Activated B cell treated with CpG ODN at 0.5 μM for 24 hours (primary cell): ENCODE measurements around the gene CYP17A1. TPM values are rescaled to one million over a fixed set of nuclear protein-coding genes. Genes with fewer than 3 reads are reported as not detected.
"Not testable (repeated sequence)": the region's sequence is repeated elsewhere in the genome, so short reads cannot be mapped to it uniquely, and the experiment has no call there.

ENCODE experiments used
- ATAC-seq: fragments of 200-7000 bp; cut with Tn5 transposase; one replicate; pipeline ENCODE4 v1.10.0; 2021; ENCODE audit warnings: low read depth, mild to moderate bottlenecking, moderate library complexity
- CTCF ChIA-PET: fragments of 350-600 bp; sonication (Branson Sonifier 250); formaldehyde crosslinking; loops from one replicate; lab custom pipeline; 2021; ENCODE audit warnings: antibody characterized with exemption; lab: Charles Lee
- POLR2A ChIA-PET: fragments of 350-600 bp; sonication (Branson Sonifier 250); formaldehyde crosslinking; loops from one replicate; lab custom pipeline; 2021; ENCODE audit warnings: antibody characterized with exemption; lab: Charles Lee
- DNase-seq: peaks from one replicate; pipeline ENCODE4 v3.0.0; 2022
- H3K27ac Mint-ChIP-seq: one replicate; pipeline ENCODE4 v1.8.0; 2020; ENCODE audit warnings: mixed read lengths
- H3K27me3 Mint-ChIP-seq: one replicate; pipeline ENCODE4 v1.8.0; 2021; ENCODE audit warnings: mixed read lengths
- H3K36me3 Mint-ChIP-seq: one replicate; pipeline ENCODE4 v1.8.0; 2021; ENCODE audit warnings: low read depth, mixed read lengths
- H3K4me1 Mint-ChIP-seq: one replicate; pipeline ENCODE4 v1.8.0; 2021; ENCODE audit warnings: mixed read lengths
- H3K4me3 Mint-ChIP-seq: one replicate; pipeline ENCODE4 v1.8.0; 2020; ENCODE audit warnings: mild to moderate bottlenecking, mixed read lengths
- H3K9me3 Mint-ChIP-seq: one replicate; pipeline ENCODE4 v1.8.0; 2020; ENCODE audit warnings: mixed read lengths
- intact Hi-C: fragments of 100-400 bp; cut with micrococcal nuclease; formaldehyde crosslinking; loops from one replicate; pipeline ENCODE4 v1.15.1; 2024
- total RNA-seq: library from RNA; stranded (reverse); gene quantifications from 2 replicates; pipeline ENCODE4 v1.2.3, GENCODE V29; 2022
- TF ChIP-seq, protein P1 (sequence below): fragments of 200-600 bp; IDR thresholded peaks from one replicate; pipeline ENCODE4 v1.8.0; 2022; ENCODE audit warnings: antibody characterized with exemption, mild to moderate bottlenecking

CYP17A1 gene
- total RNA-seq, 1 donor from 2014 or later, result not detected

DNA sequence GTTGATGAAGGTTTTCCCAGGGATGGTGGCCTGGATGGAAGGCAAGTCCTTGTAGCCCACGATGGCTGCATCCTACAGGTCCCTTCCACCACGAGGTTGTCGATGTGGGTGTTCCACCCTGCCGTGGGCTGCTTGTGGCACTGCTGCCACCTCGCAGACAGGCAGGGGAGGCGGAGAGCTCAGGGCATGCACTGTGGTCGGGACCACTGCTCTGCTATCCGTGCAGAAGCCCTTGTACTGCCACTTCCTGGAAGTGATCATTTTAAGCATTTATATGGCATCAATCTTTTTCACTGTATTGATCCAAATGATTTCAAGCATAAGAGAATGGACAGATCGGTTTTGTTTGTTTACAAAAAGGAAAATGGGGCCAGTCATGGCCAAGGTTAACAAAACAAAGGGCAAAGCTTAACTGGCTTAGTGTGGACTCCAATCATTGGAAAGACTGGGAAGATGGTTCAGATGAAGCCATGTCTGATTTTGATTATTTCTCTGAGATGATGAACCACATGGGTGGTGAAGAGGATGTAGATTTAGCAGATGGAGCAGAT lies 8.2 kb upstream of the CYP17A1 start:
- intact Hi-C loops, result no loop called here
- Mint-ChIP-seq H3K9me3 (peaks cover 5% of the 10 kb centered on the region), H3K36me3 (no peaks in the 10 kb centered on the region), H3K27me3 (peaks cover 17% of the 10 kb centered on the region), H3K27ac (no peak overlapping the region), H3K4me3 (no peak overlapping the region), H3K4me1 (no peaks in the 10 kb centered on the region)
- POLR2A ChIA-PET, result no interaction called here
- ATAC-seq, result no peak
- CTCF ChIA-PET, result no interaction called here
- no peak for DNase-seq
- TF ChIP-seq, protein P1, sequence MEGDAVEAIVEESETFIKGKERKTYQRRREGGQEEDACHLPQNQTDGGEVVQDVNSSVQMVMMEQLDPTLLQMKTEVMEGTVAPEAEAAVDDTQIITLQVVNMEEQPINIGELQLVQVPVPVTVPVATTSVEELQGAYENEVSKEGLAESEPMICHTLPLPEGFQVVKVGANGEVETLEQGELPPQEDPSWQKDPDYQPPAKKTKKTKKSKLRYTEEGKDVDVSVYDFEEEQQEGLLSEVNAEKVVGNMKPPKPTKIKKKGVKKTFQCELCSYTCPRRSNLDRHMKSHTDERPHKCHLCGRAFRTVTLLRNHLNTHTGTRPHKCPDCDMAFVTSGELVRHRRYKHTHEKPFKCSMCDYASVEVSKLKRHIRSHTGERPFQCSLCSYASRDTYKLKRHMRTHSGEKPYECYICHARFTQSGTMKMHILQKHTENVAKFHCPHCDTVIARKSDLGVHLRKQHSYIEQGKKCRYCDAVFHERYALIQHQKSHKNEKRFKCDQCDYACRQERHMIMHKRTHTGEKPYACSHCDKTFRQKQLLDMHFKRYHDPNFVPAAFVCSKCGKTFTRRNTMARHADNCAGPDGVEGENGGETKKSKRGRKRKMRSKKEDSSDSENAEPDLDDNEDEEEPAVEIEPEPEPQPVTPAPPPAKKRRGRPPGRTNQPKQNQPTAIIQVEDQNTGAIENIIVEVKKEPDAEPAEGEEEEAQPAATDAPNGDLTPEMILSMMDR, result no peak

DNA sequence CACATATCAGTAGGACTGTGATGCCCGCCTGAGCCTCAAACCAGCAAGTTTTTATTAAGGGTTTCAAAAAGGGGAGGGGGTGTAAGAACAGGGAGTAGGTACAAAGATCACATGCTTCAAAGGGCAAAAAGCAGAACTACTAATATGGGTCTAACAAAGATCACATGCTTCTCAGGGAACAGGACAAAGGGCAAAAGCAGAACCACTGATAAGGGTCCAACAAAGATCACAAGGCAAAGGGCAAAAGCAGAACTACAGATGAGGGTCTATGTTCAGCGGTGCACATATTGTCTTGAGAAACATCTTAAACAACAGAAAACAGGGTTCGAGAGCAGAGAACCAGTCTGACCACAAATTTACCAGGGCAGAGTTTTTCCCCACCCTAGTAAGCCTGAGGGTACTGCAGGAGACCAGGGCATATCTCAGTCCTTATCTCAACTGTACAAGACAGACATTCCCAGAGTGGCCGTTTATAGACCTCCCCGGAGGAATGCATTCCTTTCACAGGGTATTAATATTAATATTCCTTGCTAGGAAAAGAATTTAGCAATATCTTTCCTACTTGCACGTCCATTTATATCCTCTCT lies 7.1 kb upstream of the CYP17A1 start:
- H3K4me1 Mint-ChIP-seq, CTCF ChIA-PET, POLR2A ChIA-PET, DNase-seq, intact Hi-C loops, H3K36me3 Mint-ChIP-seq, H3K27ac Mint-ChIP-seq, H3K9me3 Mint-ChIP-seq, H3K4me3 Mint-ChIP-seq, ATAC-seq: not testable (repeated sequence)
- H3K27me3 Mint-ChIP-seq, result peaks cover 17% of the 10 kb centered on the region

DNA sequence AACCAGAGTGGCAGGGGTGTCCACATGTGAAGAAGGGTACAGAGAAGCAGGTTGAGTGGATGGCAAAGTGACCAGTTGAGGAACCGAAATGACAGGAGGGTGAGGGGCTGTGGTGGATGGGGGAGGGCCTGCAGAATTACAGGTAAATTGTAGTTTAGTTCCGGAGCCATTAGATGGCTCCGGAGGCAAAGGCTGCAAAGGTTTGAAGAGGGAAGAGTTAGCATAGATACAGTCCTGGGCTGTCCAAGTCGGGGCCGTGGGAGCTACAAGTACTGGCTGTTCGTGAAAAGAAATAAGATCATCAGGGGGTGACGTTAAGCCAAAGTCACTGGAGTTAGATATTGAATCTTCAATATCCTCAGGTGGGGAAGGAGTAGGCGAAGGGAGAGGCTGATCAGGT lies 5.9 kb upstream of the CYP17A1 start:
- H3K4me1 Mint-ChIP-seq, ATAC-seq, H3K36me3 Mint-ChIP-seq, POLR2A ChIA-PET, intact Hi-C loops, H3K4me3 Mint-ChIP-seq, H3K27ac Mint-ChIP-seq, DNase-seq: not testable (repeated sequence)
- peaks cover 17% of the 10 kb centered on the region for H3K27me3 Mint-ChIP-seq
- CTCF ChIA-PET, result interaction anchor here (0.6 kb wide), 1 partner anchor 8 kb away, joined by 3 read pairs; no protein-coding TSS in a partner anchor
- peaks cover 10% of the 10 kb centered on the region for H3K9me3 Mint-ChIP-seq

DNA sequence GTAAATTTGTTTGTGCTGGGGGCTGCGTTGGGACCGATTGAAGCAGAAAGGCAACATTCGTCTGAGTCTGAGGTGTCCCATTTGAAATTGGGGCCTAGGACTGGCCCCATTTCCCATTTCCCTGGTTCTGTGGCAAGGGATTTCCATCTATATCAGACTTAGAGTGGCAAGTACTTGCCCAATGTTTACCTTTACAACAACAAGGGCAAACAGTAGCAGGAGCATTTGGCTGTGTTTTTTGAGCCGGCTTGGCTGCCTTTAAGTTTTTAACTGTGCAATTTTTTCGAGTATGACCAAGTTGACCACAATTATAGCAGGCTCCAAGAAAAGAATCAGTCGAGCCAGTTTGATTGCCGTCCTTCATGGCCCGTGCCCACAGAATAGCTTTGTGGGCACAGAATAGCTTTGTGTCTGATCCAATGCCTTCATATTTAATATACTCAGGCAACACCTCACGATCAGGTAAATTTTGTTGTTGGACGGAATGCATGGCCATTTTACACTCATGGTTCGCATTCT lies 4.7 kb upstream of the CYP17A1 start:
- Mint-ChIP-seq H3K4me1 (no peaks in the 10 kb centered on the region), H3K27me3 (peaks cover 17% of the 10 kb centered on the region), H3K9me3 (peaks cover 16% of the 10 kb centered on the region), H3K36me3 (no peaks in the 10 kb centered on the region), H3K4me3 (no peak overlapping the region), H3K27ac (no peak overlapping the region)
- TF ChIP-seq, protein P1, result no peak
- ChIA-PET CTCF (interaction anchor here (1.2 kb wide), 1 partner anchor 402 kb away, joined by 3 read pairs; no protein-coding TSS in a partner anchor), POLR2A (no interaction called here)
- ATAC-seq (no peak), DNase-seq (no peak)
- intact Hi-C loops, result no loop called here

DNA sequence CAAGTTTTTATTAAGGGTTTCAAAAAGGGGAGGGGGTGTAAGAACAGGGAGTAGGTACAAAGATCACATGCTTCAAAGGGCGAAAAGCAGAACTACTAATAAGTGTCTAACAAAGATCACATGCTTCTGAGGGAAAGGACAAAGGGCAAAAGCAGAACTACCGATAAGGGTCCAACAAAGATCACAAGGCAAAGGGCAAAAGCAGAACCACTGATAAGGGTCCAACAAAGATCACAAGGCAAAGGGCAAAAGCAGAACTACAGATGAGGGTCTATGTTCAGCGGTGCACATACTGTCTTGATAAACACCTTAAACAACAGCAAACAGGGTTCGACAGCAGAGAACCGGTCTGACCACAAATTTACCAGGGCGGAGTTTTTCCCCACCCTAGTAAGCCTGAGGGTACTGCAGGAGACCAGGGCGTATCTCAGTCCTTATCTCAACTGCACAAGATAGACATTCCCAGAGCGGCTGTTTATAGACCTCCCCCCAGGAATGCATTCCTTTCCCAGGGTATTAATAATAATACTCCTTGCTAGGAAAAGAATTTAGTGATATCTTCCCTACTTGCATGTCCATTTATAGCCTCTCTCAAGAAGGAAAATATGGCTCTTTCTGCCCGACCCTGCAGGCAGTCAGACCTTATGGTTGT lies 1.2 kb upstream of the CYP17A1 start:
- Mint-ChIP-seq H3K9me3 (peaks cover 11% of the 10 kb centered on the region), H3K27me3 (peaks cover 20% of the 10 kb centered on the region)
- not testable (repeated sequence) for H3K4me1 Mint-ChIP-seq, H3K4me3 Mint-ChIP-seq, DNase-seq, ATAC-seq, H3K36me3 Mint-ChIP-seq, H3K27ac Mint-ChIP-seq
- CTCF ChIA-PET, result interaction anchor here (0.6 kb wide), 1 partner anchor 77 kb away, joined by 3 read pairs; no protein-coding TSS in a partner anchor
- intact Hi-C loops, result loop anchor here (5.0 kb wide), 1 partner anchor 649 kb away; no protein-coding TSS in a partner anchor
- POLR2A ChIA-PET, result interaction anchor here (0.7 kb wide), 1 partner anchor 634 kb away, joined by 4 read pairs; no protein-coding TSS in a partner anchor

DNA sequence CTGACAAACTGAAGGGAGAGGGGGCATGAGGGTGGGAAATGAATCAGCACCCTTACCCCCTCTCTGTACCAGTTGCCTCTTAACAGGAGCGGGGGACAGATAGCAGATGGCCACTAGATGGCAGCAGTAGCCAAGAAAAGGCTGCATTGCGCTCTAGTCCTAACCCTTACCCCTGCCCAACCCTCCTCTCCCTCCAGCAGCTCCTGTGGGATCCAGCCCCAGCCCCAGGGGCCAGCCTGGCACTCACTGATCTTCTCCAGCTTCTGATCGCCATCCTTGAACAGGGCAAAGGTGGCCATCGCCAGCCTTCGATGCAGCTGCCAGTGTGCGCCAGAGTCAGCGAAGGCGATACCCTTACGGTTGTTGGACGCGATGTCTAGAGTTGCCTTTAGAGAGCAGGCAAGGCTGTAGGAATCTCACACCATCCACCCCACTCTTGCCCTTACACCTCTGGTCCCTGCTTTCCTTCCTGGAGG lies 2.2 kb downstream of the CYP17A1 start:
- Mint-ChIP-seq H3K27me3 (peaks cover 3% of the 10 kb centered on the region), H3K4me1 (peaks cover 2% of the 10 kb centered on the region), H3K27ac (no peak overlapping the region), H3K36me3 (no peaks in the 10 kb centered on the region), H3K4me3 (no peak overlapping the region), H3K9me3 (peaks cover 11% of the 10 kb centered on the region)
- intact Hi-C loops, result loop anchor here (1.0 to 5.0 kb wide), 6 partner anchors 66 to 652 kb away; partner anchors contain the start of gene CNNM2
- ChIA-PET CTCF (interaction anchor here (1.1 to 4.6 kb wide), 6 partner anchors 8 to 650 kb away, joined by 3 to 30 read pairs (median 4); no protein-coding TSS in a partner anchor), POLR2A (no interaction called here)
- ATAC-seq (peak; percentile 95), DNase-seq (peak; percentile 57)
- TF ChIP-seq, protein P1, result peak; percentile 21
